SKM-1 treated with dmso at 0.1 percent for 144 hours (cell line): ENCODE data around the gene SAG.

ENCODE experiments used
- DNase-seq: peaks from one replicate; lab custom pipeline; 2025; ENCODE audit not compliant: unreplicated experiment; lab: John Stamatoyannopoulos, UW

SAG gene

GRCh38 chr2:233353769-233354499 lies 46.3 kb downstream of the SAG start, which contains the start of gene DGKD:
Gene DGKD (plus strand): TSS chr2:233354494. CDS start chr2:233354519, 25 bp downstream.
- DNase-seq, result peak; percentile 40

GRCh38 chr2:233354500-233354924 lies 46.9 kb downstream of the SAG start:
- no peak for DNase-seq

GRCh38 chr2:233354971-233355574 lies 47.5 kb downstream of the SAG start:
- no peak for DNase-seq

- DNase-seq, result no peak
Observed at GRCh38 chr2:233355916-233356315, 48.3 kb downstream of the SAG start.

- no peak for DNase-seq
Observed at GRCh38 chr2:233356546-233357308, 49.1 kb downstream of the SAG start.

- peak; percentile 61 for DNase-seq
Observed at GRCh38 chr2:233358335-233358734, 50.7 kb downstream of the SAG start.

GRCh38 chr2:233358947-233359346 lies 51.3 kb downstream of the SAG start:
- no peak for DNase-seq

GRCh38 chr2:233359823-233360222 lies 52.2 kb downstream of the SAG start:
- no peak for DNase-seq

GRCh38 chr2:233360771-233361176 lies 53.2 kb downstream of the SAG start:
- no peak for DNase-seq

- no peak for DNase-seq
Observed at GRCh38 chr2:233361297-233361696, 53.7 kb downstream of the SAG start.

- no peak for DNase-seq
Observed at GRCh38 chr2:233362742-233363141, 55.1 kb downstream of the SAG start.

GRCh38 chr2:233363744-233364235 lies 56.2 kb downstream of the SAG start:
- DNase-seq, result no peak

GRCh38 chr2:233365861-233366520 lies 58.4 kb downstream of the SAG start:
- DNase-seq, result no peak

- DNase-seq, result no peak
Observed at GRCh38 chr2:233367586-233367985, 60.0 kb downstream of the SAG start.

GRCh38 chr2:233368756-233369155 lies 61.1 kb downstream of the SAG start:
- no peak for DNase-seq

GRCh38 chr2:233369462-233369861 lies 61.8 kb downstream of the SAG start:
- no peak for DNase-seq

GRCh38 chr2:233369897-233370685 lies 62.5 kb downstream of the SAG start:
- no peak for DNase-seq

GRCh38 chr2:233371641-233372040 lies 64.0 kb downstream of the SAG start:
- no peak for DNase-seq

GRCh38 chr2:233372855-233373254 lies 65.2 kb downstream of the SAG start:
- no peak for DNase-seq

GRCh38 chr2:233373316-233373715 lies 65.7 kb downstream of the SAG start:
- DNase-seq, result no peak
